AG09309 (cell line): ENCODE results near the gene GAB2.

Source experiments
- DNase-seq: peaks from one replicate; pipeline ENCODE4 v3.0.0-alpha.2; 2010; ENCODE audit warnings: low read depth
- H3K4me3 ChIP-seq: 2 replicates; pipeline ENCODE4 v1.5.1; 2011; ENCODE audit warnings: mild to moderate bottlenecking, low read depth, low read length, moderate library complexity; ENCODE audit not compliant: control insufficient read depth
- CTCF ChIP-seq: IDR thresholded peaks from 2 replicates; pipeline ENCODE4 v1.5.1; 2011; ENCODE audit warnings: mild to moderate bottlenecking, low read depth, low read length, inconsistent platforms; ENCODE audit not compliant: insufficient read depth, control insufficient read depth; ENCODE audit errors: missing control alignments

Gene GAB2

GRCh38 chr11:78424334-78425270 is 7.0 kb upstream of the GAB2 start:
- no peak for DNase-seq
- no peak for TF ChIP-seq CTCF
- no peak overlapping the region for H3K4me3 ChIP-seq

- no peak overlapping the region for H3K4me3 ChIP-seq
- TF ChIP-seq CTCF = no peak
- DNase-seq = no peak
Observed at GRCh38 chr11:78423241-78423640, 5.6 kb upstream of the GAB2 start.

GRCh38 chr11:78420796-78421209 is 3.2 kb upstream of the GAB2 start:
- TF ChIP-seq CTCF = no peak
- no peak overlapping the region for H3K4me3 ChIP-seq
- DNase-seq = no peak

GRCh38 chr11:78420255-78420764 is 2.7 kb upstream of the GAB2 start:
- H3K4me3 ChIP-seq = no peak overlapping the region
- peak; percentile 67 for TF ChIP-seq CTCF
- peak; percentile 75 for DNase-seq

- peak; percentile 97 for DNase-seq
- TF ChIP-seq CTCF = no peak
- no peak overlapping the region for H3K4me3 ChIP-seq
Observed at GRCh38 chr11:78419327-78419726, 1.7 kb upstream of the GAB2 start.

- TF ChIP-seq CTCF = no peak
- no peak for DNase-seq
- H3K4me3 ChIP-seq = peak overlapping the region; percentile 43; the same call in 1 of the 2 replicates
Observed at GRCh38 chr11:78418584-78419211, 1.1 kb upstream of the GAB2 start.
